Kidney epithelial cell (primary cell): Measurements from ENCODE around the gene BARX2. TPM values are rescaled to one million over a fixed set of nuclear protein-coding genes. Genes with fewer than 3 reads are reported as not detected.

ENCODE experiments used
- DNase-seq: peaks from one replicate; pipeline ENCODE4 v3.0.0-alpha.2; 2010; ENCODE audit warnings: low read depth
- H3K27me3 ChIP-seq: 2 replicates; pipeline ENCODE4 v1.6.0; 2011; ENCODE audit warnings: low read length; ENCODE audit not compliant: control insufficient read depth, insufficient read depth
- H3K36me3 ChIP-seq: 2 replicates; pipeline ENCODE4 v1.5.1; 2011; ENCODE audit warnings: low read length; ENCODE audit not compliant: control insufficient read depth, insufficient read depth
- H3K4me3 ChIP-seq: 2 replicates; pipeline ENCODE4 v1.5.1; 2011; ENCODE audit warnings: low read depth, mild to moderate bottlenecking, control low read depth, low read length
- total RNA-seq: library from RNA; depleted of rRNA; stranded (reverse); fragments of >200 nt; gene quantifications from 2 replicates; pipeline ENCODE4 v1.2.3, GENCODE V29; 2015
- TF ChIP-seq, protein P1 (sequence below): IDR thresholded peaks from 2 replicates; pipeline ENCODE4 v1.5.1; 2011; ENCODE audit warnings: mild to moderate bottlenecking, moderate library complexity, low read length, control low read depth, inconsistent platforms; ENCODE audit not compliant: insufficient read depth, poor library complexity, severe bottlenecking

BARX2 gene
- total RNA-seq, 1 donor from 2014 or later, result not detected

DNA sequence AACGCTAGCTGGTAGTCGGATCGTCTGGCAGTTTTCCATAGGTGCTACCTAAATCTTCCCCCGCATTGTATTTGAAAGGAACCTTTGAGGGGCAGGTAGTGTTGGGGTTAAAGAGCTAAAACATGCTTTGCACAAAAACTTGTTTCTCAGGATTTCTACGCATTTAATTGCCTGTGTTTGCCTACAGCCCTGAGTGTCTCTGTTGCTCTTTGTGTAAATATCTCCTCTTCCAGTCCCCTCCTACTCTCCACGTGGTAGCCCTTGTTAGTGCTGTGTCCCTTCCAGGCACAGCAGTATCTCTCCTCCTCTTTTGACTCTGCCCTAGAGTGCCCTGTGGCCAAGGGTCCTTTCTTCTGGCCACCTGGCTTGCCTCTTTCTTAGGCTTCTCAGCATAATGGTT is 81.7 kb downstream of the BARX2 start:
- no peak for DNase-seq
- H3K36me3 ChIP-seq, result no peaks in the 10 kb centered on the region
- no peaks in the 10 kb centered on the region for H3K27me3 ChIP-seq
- H3K4me3 ChIP-seq, result no peak overlapping the region
- TF ChIP-seq, protein P1, sequence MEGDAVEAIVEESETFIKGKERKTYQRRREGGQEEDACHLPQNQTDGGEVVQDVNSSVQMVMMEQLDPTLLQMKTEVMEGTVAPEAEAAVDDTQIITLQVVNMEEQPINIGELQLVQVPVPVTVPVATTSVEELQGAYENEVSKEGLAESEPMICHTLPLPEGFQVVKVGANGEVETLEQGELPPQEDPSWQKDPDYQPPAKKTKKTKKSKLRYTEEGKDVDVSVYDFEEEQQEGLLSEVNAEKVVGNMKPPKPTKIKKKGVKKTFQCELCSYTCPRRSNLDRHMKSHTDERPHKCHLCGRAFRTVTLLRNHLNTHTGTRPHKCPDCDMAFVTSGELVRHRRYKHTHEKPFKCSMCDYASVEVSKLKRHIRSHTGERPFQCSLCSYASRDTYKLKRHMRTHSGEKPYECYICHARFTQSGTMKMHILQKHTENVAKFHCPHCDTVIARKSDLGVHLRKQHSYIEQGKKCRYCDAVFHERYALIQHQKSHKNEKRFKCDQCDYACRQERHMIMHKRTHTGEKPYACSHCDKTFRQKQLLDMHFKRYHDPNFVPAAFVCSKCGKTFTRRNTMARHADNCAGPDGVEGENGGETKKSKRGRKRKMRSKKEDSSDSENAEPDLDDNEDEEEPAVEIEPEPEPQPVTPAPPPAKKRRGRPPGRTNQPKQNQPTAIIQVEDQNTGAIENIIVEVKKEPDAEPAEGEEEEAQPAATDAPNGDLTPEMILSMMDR, result no peak

DNA sequence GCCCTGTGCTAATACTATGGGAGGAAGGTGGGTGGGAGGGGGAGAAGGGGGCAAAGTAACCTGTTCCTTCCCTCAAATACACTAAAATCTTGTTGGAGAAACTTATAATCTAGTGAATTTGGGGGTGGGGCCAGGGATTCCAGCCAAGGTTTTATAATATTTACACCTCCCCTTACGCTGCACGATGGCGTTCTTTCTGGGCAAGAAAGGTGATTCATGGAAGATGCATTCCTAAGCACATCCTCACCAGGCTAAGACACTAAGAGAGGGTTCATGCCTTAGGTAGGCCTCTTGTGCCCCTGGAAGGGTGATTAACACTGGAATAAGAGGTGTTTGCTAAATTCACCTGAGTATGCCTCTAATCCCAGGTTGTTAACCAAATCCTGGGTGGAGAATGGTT is 82.6 kb downstream of the BARX2 start:
- H3K36me3 ChIP-seq, result no peaks in the 10 kb centered on the region
- H3K4me3 ChIP-seq, result no peak overlapping the region
- TF ChIP-seq, protein P1, result no peak
- DNase-seq, result no peak
- H3K27me3 ChIP-seq, result no peaks in the 10 kb centered on the region

DNA sequence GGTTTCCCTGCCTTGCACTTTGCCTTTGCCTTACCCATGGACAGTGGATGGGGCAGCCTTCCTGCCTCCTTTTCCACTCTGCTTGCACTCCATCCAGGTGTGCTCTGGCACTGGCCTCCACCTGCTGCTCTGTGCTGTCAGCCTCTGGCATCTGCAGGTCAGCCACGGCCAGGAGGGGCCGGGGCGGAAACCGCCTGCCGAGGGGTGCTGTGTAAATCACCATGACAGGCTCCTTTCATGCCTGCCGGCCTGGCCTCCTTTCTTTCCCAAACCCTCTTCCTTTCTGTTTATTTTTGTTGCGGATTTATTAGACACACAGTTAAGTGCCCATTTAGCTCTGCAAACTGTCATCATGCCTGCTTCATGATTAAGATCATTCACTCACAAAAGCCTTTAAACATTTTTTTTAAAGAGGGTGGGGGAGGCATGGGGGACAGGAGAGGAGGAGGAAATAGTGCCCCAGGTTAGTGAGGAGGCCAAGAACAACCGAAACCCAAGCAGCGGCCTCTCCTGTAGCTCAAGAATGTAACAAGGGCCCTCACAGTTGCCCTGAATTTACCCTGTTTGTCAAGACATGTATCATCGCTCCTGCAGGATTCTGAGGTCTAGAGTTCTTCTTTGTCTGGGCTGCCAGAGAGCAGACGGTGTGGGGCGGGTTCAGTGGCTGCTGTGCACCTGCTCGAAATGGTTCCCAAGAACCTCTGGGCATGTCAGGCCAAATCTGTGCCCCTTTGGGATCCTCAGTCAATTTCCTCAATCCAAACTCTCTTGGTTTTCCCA is 83.3 kb downstream of the BARX2 start:
- no peak for DNase-seq
- Histone ChIP-seq H3K27me3 (no peaks in the 10 kb centered on the region), H3K4me3 (no peak overlapping the region), H3K36me3 (no peaks in the 10 kb centered on the region)
- TF ChIP-seq, protein P1, result no peak

DNA sequence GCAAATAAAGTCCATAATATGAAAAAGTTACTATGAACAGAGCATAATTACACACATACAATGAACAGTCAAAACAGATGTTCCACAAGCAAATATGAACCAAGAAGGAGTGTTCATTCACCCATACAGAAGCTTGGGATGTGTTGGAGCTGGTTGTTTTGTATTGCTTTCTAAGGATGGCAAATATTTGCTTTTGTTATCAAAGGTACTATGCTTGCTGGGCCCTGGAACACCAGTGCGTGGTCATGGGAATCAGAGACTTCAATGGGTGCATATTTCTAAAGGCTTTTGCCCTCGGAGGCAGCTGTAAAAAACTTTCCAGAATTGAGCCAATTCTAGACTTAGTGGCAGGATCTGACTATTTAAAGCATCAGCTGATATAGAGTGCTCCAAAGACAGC is 85.1 kb downstream of the BARX2 start:
- TF ChIP-seq, protein P1, result no peak
- DNase-seq, result no peak
- Histone ChIP-seq H3K27me3 (no peaks in the 10 kb centered on the region), H3K4me3 (no peak overlapping the region), H3K36me3 (no peaks in the 10 kb centered on the region)

DNA sequence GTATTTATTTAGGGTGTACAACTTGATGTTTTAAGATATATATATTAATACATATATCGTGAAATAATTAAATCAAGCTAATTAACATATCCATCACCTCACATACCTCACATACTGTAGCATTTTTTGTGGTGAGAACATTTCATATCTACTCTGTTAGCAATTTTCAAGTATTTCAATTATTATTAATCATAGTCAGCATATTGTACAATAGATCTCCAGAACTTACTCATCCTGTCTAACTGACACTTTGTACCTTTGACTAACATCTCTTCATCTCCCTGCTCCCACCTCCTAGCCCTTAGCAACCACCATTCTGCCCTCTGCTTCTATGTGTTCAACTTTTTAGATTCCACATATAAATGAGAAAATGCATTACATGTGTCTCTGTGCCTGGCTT is 108.4 kb downstream of the BARX2 start:
- H3K27me3 ChIP-seq, result no peaks in the 10 kb centered on the region
- no peaks in the 10 kb centered on the region for H3K36me3 ChIP-seq
- TF ChIP-seq, protein P1, result no peak
- DNase-seq, result no peak
- H3K4me3 ChIP-seq, result no peak overlapping the region

DNA sequence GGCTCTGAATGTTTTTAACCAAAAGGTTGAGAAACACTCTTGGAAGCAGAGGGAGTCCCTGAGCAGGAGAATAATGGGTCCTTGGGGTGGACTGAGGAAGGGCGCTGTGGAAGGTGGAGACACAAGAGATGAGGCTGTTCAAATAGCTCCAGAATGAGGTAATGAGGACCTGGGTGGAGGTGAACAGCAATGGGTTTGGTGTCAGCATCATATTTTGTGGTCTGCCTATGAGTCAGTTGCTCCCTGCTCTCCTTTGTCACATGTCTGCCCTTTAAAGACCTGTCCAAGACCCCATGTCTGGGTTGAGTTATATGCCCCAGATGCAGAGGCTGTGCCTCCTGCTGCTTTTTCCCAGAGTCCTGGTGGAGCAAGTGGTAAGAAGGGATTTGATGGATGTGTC is 113.6 kb downstream of the BARX2 start:
- H3K36me3 ChIP-seq, result no peaks in the 10 kb centered on the region
- H3K4me3 ChIP-seq, result no peak overlapping the region
- no peaks in the 10 kb centered on the region for H3K27me3 ChIP-seq
- TF ChIP-seq, protein P1, result no peak
- DNase-seq, result no peak
